ENCODE results near the gene RHOB.
"Not testable (repeated sequence)": the region's sequence is repeated elsewhere in the genome, so short reads cannot be mapped to it uniquely, and the experiment has no call there.

RHOB gene

DNA sequence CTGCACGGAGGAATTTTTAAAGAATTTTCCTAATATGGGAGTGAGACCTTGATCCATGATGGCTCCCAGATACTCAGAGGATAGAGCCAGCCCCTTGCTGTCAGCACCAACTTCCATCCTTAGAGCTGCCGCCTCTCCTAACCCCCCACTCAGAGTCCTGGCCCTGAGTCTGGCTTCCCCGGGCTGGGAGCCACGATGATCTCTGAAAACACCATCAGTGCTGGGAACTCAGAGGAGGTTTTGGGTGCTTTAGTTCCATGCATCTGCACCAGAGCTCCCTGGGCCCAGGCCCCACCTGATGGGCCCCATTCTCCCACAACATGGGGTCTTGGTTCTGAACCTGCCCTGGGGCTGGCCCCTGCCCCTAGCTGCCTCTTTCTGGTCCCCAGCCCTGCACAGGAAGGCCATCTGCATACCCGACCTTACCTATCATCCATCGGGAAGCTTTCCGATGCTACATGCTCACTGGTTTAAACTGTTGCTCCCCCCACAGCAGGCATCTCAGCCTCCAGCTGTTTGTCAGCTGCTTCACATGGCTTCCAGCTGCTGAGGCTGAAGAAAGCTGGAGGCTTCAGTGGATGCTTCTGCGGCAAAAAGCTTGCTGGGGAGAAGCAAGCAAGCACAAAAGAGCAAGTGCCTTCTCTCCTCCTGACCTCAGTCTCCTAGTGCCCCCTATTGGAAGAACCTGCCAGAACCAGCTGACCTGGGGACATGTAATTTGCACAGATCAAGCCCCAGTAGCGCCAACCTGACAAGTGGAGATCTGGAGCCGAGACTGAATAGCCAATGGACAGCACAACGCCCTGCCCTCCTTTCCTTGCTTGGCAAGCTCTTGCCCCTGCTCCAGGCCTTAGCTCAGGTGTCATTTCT, 24.2 kb upstream of the RHOB start:
- no peak for DNase-seq (ENCODE audit: low read depth)

DNA sequence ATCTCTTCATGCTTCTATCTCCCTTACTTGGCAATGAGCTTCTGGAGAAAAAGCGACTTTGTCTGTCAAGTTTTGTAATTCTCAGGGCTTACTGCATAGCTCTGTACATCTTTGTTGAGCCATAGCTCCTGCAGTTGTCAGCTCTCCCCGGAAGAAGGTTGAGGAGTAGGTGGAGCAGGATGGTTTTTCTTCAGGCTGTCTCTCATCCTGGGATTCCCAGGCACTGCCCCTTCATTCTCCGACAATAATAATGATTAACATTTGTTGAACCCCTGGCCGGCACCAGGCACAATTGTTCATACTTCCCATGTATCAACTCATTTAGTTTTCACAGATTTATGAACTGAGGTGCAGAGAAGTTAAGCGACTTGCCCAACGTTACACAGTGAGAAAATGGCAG, 23.5 kb upstream of the RHOB start:
- DNase-seq (ENCODE audit: low read depth), result no peak

DNA sequence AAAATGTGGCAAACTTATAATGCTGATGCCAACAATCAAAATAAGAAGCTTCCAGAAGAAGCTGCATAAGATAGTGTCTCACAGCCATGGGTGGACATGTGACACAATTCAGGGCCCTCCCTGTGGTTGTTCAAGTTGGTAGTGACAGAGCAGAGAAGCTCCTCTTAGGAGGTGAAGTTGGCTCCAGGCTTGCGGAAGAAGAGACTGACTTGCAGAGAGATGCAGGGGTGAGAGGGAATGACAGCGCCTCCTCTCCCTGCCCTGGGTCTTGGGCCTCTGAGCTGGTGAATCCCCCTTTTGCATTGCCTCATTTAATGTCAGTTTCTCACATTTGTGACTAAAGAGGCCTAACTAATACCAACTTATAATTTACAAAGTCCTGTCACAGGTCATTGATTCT, 23.0 kb upstream of the RHOB start:
- DNase-seq (ENCODE audit: low read depth), result no peak

DNA sequence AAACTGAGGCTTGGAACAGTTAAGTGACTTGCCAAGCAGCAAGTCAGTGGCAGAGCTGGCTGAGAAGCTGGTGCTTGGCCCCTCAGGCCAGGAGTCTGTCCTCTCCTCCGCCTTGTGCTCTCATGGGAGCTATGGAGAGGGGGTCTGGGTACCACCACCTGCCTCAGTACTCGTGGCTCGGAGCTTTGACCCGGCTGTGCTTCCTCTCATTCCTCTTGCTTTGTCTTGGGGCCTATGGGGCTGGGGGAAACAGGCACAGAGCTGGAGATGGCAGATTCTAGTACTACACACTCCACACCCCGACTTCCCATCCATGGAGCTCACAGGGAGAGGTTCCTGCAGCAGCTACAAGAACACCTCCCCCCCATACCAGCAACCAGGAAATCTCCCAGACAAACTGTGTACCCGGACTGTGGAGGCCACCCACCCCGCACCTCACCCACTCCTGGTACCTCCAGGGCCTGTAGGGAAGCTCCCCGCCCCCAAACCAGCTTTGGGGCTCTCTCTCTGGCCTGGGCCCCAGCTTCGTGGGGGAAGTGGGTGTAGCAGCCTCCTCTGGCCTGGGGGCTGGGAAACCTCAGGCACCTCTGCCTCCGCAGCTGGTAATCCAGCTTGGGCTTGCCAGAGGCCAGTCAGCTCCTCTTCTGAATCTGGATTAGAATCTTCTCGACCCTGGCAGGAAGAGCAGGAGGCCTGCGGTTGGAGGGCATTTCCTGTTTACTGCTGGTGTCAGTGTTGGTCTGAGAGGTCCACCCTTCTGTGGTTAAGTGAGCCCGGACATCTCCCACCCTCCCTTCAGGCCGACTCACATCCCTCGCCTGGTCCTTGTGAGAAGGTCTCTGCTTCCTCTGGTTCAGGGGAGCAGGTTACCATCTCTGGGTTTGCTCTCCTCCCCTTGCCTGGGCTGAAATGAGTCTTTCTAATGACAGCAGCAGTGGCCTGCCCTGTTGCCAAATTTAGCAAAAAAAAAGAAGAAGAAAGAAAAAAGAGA, 22.3 kb upstream of the RHOB start:
- DNase-seq (ENCODE audit: low read depth), result no peak

DNA sequence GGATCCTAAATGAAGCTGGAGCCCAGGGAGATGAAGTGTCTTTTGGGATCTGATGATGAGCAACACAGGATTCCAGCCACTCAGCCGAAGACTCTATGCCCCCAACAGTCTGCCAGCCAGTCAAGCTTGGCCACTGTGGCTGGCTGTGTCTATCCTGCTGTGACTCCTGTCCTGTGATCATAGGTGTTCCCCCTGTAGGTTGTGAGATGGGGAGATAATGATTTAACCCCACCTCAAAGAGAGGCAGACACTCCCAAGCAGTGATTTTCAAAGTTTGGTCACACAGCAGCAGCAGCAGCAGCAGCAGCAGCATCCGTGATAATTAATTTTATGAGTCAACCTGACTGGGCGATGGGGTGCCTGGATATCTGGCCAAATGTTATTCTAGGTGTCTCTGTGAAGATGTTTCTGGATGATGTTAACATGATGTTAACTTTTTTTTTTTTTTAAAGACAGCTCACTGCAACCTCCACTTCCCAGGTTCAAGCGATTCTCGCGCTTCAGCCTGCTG, 21.4 kb upstream of the RHOB start:
- DNase-seq (ENCODE audit: low read depth), result no peak

DNA sequence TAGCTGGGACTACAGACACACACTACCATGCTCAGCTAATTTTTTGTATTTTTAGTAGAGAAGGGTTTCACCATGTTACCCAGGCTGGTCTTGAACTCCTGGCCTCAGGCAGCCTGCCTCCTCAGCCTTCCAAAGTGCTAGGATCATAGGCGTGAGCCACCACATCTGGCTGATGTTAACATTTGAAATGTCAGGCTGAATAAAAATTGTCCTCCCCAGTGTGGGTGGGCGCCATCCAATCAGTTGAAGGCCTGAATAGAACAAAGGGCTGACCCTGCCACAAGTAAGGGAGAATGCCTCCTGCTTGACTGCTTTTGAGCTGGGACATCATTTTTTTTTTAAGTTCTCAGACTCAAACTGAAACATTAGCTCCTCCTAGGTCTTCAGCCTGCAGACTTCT, 21.0 kb upstream of the RHOB start:
- no peak for DNase-seq (ENCODE audit: low read depth)

DNA sequence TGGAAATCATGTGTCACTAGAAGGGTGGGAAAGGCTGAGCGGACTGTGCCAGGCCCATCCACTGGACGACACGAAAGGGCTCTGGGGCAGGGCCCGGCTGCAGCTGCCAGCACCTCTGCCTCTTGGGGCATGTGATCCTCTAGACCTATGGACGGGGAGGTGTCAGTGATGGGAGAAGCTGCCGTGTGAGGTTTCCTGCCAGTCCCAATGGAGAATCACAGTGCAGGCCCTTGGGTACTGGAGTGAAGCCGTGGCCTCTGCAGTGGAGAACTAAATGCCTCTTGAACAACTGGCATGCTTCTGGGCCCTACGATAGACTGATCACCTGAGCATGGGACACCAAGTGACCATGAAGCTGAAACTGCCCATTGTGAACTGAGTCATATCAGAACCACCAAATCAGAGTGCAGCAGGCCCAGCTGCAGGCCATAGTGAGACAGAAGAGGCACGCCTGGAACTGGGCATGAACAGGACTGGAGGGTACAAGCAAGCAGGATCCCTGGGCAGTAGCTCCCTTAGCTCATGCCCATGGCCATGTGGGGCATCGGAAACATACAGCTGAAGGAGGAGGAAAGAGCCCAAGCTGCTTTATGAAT, 18.8 kb upstream of the RHOB start:
- no peak for DNase-seq (ENCODE audit: low read depth)

DNA sequence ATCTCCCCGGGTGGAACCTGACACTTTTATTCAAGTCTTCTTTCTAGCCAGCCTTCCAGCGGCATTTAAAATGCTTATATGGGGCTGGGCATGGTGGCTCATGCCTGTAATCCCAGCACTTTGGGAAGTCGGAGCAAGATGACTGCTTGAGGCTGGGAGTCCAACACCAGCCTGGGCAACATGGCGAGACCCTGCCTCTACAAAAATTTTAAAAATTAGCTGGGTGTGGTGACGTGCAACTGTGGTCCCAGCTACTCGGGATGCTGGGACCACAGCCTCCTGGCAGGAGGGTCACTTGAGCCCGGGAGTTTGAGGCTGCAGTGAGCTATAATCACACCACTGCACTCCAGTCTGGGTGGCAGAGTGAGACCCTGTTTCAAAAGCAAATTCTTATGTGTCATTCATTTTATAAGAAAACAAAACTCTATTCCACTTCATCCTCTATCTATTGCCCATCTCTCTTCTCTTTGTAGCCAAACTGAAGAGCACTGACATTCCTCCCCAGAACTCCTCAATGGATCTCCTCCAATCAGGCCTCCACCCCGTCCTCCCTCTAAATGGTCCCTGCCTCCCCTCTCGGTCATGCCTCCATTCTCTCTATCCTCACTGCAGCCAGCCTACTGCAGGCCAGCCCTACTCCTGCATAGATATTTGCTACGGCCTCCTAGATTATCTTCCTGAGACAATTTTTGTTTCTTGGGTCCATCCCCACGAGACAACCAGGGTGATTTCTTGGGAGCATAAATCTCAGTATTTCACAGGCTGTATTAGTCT, 18.0 kb upstream of the RHOB start:
- no peak for DNase-seq (ENCODE audit: low read depth)

DNA sequence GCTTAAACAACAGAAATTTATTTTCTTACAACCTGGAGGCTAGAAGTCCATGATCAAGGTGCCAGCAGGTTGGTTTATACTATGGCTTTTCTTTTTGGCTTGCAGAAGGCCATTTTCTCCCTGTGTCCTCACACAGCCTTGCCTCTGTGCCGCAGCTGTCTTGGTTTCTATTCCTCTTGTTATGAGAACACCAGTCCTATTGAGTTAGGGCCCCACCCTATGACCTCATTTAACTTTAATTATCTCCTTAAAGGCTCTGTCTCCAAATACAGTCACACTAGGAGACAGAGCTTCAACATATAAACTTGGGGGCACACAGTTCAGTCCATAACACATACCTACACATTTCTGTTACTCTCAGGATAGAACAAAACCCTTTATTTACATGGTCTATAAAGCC, 17.3 kb upstream of the RHOB start:
- DNase-seq (ENCODE audit: low read depth), result no peak

DNA sequence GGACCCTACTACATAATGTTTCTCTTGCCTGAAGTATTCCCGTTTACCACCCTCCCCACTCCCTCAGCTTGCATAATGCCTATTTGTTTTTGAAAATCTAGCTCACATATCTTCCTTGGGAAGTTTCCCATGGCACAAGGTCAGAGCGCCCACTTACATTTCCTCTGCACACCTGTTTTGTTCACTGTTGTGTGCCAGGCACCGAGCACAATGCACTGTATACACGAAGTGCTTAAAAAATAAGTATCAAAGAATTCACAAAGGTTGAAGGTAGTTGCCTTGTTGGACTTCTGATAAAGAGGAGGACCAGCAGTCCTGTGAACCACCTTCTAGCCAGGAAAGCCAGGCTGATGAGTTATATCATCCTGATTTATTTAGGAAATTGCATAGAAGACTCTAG, 16.8 kb upstream of the RHOB start:
- DNase-seq (ENCODE audit: low read depth), result no peak

DNA sequence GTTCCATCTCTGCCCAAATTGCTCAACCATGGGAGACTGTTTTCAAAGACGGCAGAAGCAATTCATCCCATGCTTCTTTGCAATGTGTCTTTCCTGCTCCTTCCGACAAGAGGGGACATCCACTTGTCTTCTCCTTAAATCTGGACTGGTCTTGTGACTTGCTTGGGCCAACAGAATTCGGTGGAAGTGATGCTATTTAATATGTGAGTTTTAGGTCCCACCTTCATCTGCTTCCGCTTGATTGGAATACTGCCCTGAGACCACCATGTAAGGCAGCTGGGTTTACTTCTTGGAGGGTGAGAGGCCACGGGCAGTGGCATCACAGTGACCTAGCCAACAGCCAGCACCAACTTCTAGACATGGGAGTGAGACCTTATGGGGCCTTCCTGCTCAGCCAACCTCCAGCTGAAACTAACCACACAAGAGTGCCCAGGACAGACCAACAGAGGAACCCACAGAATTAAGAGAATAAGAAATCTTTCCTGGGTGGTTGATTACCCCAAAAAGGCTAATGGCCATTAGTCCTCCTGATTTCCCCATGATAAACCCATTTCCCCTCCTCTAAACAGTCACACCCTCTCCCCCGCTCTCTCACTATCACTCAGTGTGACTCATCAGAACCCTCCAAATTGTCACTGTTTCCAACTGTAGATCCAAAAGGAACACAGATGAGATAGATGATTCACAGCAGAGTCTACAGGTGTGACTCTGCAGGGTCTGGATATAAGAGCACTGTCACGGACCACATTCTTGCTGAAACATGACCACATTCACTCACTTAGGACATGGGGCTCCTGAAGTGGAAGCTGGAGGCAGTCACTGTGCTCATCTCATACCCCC, 16.2 kb upstream of the RHOB start:
- no peak for DNase-seq (ENCODE audit: low read depth)

DNA sequence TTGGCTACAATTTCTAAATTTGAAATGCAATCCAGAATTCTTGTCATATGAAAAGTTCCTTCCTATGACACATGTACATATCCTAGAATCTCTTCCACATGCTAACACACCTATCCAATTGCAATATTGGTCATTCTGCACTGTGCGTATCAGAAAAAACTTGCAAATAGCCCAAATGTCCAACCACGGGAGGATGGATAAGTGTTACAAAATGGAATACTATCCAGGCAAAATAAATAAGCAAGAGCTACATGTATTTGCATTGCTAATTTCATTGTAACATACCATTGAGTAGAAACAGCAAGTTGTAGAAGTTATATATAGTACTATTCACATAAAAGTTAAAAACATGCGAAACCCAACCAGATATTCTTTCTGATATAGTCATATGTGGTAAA, 15.6 kb upstream of the RHOB start:
- no peak for DNase-seq (ENCODE audit: low read depth)

DNA sequence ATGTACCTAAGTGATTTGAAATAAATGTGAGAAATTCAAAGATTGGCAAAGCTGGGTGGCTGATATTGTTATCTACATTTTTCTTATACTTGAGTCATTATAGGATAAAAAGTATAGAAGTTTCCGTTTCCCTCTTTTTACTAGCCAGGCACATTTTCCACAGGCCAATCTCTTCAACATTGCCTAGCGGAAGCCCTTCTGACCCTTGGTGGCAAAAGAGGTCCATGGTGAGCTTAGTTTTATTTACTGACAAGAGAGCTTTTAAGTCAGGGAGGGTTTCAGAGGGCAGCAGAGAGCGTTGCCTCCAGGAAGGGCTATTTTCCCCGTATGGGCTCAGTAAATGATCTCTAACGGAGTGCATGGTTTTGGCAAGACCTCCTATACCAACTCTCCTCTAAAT, 15.1 kb upstream of the RHOB start:
- DNase-seq (ENCODE audit: low read depth), result no peak

DNA sequence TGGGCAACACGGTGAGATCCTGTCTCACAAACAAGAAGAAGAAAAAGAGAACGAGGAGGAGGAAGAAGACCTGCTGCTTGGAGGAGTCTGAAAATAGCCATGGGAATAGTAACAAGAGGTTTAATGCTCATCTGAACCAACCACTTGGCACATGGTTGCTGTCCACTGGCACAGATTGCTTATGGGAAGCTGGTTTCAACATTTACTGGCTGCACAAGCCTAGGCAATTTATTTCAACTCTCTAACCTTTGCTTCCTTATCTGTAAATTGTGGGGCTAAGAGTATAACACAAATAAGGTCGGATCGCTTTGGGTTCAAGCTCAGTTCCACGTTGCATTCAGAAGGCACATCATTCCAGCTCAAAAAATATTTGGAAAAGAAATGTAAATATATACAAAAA, 14.2 kb upstream of the RHOB start:
- DNase-seq (ENCODE audit: low read depth), result no peak

DNA sequence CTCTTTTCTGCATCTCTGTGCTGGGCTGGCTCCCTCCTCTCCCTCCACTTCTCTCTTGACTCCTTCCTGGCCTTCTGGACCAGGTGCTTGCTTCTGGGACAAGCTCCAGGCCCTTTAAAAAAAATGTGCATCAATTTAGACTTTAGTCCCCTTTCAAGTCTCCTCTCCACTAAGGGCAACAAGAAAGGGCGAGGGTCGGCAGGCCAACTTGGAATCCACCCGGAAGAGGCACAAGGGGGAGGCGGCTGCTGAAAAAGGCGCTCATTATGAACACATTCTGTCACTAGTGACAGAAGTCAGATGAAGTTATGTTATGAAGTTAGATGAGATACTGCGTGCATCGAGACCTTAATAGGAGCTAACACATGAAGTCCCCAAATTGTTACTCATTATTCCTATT, 13.6 kb upstream of the RHOB start:
- DNase-seq (ENCODE audit: low read depth), result no peak

DNA sequence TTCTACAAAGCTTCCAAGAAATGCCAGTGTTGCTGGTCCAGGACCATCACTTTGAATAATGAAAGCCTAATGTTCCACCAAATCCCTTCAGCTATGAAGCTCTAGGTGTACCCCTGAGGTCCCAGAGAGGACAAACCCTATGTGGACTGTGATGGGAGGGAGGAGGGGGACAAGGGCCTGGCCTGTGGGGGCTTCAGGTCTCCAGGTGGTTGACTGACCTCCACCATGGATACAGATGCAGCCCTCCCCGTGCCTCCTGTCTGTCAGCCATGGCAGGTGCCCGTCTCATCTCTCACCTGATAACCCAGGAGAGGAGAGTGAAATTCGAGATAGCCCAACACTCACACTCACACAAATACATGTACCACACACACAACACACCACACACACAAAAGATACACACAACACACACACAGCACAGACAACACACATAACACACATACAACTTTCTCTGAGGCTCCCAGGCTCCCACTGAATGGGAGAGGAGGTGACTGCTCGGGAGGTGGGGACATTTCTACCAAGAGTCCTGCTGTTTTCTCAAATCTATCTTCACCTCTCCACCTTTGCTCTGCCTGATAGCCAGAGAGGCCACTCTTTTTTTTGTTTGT, 12.8 kb upstream of the RHOB start:
- DNase-seq (ENCODE audit: low read depth), result no peak

DNA sequence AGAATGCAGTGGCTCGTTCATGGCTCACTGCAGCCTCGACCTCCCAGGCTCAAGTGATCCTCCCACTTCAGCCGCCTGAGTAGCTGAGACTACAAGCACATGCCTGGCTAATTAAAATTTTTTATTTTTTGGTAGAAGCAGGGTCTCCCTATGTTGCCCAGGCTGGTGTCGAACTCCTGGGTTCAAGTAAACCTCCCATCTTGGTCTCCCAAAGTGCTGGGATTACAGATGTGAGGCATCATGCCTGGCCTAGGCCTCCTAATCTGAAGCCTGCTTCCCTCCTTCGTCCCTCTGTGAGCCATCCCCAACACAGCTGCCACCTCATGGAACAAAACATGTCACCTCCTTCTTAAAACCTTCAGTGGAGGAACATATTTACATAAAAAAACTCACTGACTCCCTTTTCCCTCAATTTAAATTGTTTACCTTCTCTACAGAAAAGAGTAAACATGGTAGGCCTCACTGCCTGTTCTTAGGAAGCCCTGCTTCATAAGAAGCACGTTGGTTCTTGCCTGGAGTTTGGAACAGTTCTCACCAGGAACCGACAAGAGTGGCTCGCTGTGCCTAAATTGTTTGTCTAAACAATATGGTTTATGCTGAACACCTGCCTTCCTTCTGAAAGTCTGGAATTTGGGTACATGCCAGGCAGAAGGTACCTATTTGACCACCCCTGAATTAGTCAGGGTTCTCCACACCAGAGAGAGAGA, 12.1 kb upstream of the RHOB start:
- DNase-seq (ENCODE audit: low read depth), result no peak

DNA sequence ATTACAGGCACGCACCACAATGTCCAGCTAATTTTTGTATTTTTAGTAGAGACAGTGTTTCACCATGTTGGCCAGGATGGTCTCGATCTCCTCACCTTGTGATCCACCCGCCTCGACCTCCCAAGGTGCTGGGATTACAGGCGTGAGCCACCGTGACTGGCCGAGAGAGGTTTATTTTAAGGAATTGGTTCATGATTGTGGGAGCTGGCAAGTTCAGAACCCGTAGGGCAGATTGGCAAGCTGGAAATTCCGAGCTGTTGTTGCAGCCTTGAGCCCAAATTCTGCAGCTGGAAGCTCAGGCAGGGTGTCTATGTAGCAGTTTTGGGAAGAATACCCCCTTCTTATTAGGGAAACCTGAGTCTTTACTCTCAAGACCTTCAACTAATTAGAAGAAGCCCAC, 11.4 kb upstream of the RHOB start:
- not testable (repeated sequence) for DNase-seq (ENCODE audit: low read depth)

DNA sequence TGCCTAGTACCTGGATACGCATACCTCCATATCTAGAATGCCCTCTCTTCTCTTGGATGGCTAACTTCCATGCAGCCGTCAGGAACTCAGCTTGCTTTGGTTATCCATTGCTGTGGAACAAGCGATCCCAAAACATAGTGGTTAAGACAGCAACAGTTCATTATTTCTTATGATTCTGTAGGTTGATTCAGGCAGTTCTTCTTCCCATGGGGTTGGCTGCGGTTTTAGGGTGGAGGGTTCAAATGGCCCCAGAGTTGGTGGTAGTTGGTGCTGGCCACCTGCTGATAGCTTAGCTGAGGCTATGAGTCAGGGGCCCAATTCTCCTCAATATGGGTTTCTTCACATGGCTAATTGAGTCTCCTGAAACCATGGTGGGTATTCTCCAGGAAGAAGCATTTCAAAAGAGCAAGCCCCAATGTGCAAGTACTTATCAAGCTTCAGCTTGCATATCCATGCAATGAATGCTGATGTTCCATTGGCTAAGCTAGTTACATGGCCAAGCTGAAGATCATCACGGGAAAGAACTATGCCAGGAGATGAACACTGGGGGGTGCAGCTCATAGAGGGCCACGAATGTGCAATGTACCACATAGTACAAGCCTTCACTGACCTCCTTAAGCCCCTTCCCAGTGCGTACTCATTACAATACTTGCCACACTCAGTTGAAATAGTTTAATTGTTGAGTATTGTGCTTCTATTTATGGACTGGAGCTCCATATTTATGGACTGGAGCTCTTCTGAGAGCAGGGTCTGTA, 10.0 kb upstream of the RHOB start:
- DNase-seq (ENCODE audit: low read depth), result no peak
